Ishikawa (cell line): ENCODE results near the gene TMEM30A.

Source experiments
- CEBPB ChIP-seq: IDR thresholded peaks from 2 replicates; pipeline ENCODE4 v1.6.1; 2012
- EP300 ChIP-seq: IDR thresholded peaks from 2 replicates; pipeline ENCODE4 v1.6.1; 2012; ENCODE audit warnings: borderline replicate concordance
- FOXM1 ChIP-seq: IDR thresholded peaks from 2 replicates; pipeline ENCODE4 v1.6.1; 2012; ENCODE audit warnings: low read depth, borderline replicate concordance
- MAX ChIP-seq: IDR thresholded peaks from 2 replicates; pipeline ENCODE4 v1.6.1; 2012
- REST ChIP-seq: IDR thresholded peaks from 2 replicates; pipeline ENCODE4 v1.6.1; 2012; ENCODE audit warnings: low read depth, mild to moderate bottlenecking
- TAF1 ChIP-seq: IDR thresholded peaks from 2 replicates; pipeline ENCODE4 v1.6.1; 2012; ENCODE audit warnings: low read depth, mild to moderate bottlenecking
- YY1 ChIP-seq: IDR thresholded peaks from 2 replicates; pipeline ENCODE4 v1.6.1; 2012; ENCODE audit warnings: low read depth

GRCh38 chr6:75292555-75292954 is 8.0 kb upstream of the TMEM30A start:
- no peak for TF ChIP-seq MAX
- no peak for TF ChIP-seq FOXM1
- no peak for TF ChIP-seq YY1
- TF ChIP-seq REST, result no peak
- no peak for TF ChIP-seq EP300
- TF ChIP-seq CEBPB, result no peak
- TF ChIP-seq TAF1, result no peak
